Measurements from ENCODE around the gene GNAQ. TPM values are rescaled to one million over a fixed set of nuclear protein-coding genes. Genes with fewer than 3 reads are reported as not detected.

Gene GNAQ
- total and polyA plus RNA-seq, 2 experiments from 2014 or later: 21.1 to 43.1 TPM

- TF ChIP-seq ZNF114 (CRISPR knock-in tag; IDR thresholded peaks at IDR 0.05): no peak
Observed at GRCh38 chr9:77779010-77779409, 252.6 kb downstream of the GNAQ start (continued).

GRCh38 chr9:77773381-77773780, 258.2 kb downstream of the GNAQ start:
- H3K4me2 ChIP-seq: no peak overlapping the region
- H3K27me3 Mint-ChIP-seq (ENCODE audit: insufficient read depth, low read depth, poor library complexity): peaks cover 3% of the 10 kb centered on the region
- no peak overlapping the region for H3K4me3 ChIP-seq
- no peak for ATAC-seq
- H3K27ac Mint-ChIP-seq: no peak overlapping the region
- peaks cover 5% of the 10 kb centered on the region for H3K4me1 Mint-ChIP-seq
- TF ChIP-seq CREB1 (CRISPR knock-in tag; IDR thresholded peaks at IDR 0.05; ENCODE audit: low read depth) (no peak), STAT1 (IDR thresholded peaks at IDR 0.05; ENCODE audit: unreplicated experiment) (no peak), CTCF (conservative IDR thresholded peaks at IDR 0.05; ENCODE audit: low read depth in 2 of 2) (no peak), ZNF331 (CRISPR knock-in tag; IDR thresholded peaks at IDR 0.05; ENCODE audit: low read depth) (no peak), POLR2AphosphoS5 (IDR thresholded peaks at IDR 0.05; ENCODE audit: low read depth) (no peak), EZH2phosphoT487 (IDR thresholded peaks at IDR 0.05; ENCODE audit: unreplicated experiment) (no peak), JUNB (IDR thresholded peaks at IDR 0.05; ENCODE audit: unreplicated experiment) (no peak), ETS1 (IDR thresholded peaks at IDR 0.05) (no peak)
- no peaks in the 10 kb centered on the region for H3K4me1 ChIP-seq (ENCODE audit: insufficient read depth)
- H3K27me3 ChIP-seq (ENCODE audit: insufficient read depth): no peaks in the 10 kb centered on the region
- H2AFZ ChIP-seq: no peak overlapping the region
- H3F3A ChIP-seq (replicated peaks; ENCODE audit: low read depth): no peaks in the 10 kb centered on the region
- no peaks in the 10 kb centered on the region for H4K20me1 ChIP-seq (replicated peaks; ENCODE audit: insufficient read depth)
- peaks cover 20% of the 10 kb centered on the region; the same call in 2 of the 3 replicates for H3K36me3 Mint-ChIP-seq (ENCODE audit: low read depth)
- no peak overlapping the region for H3K27ac ChIP-seq (ENCODE audit: low read depth)
- H3K79me2 ChIP-seq (replicated peaks; ENCODE audit: insufficient read depth): 0 out of 2 replicates have a peak, but pooled peaks cover 5% of the 10 kb centered on the region
- H3K9me2 ChIP-seq (ENCODE audit: insufficient read depth): no peaks in the 10 kb centered on the region
- no peaks in the 10 kb centered on the region for H3K36me3 ChIP-seq (ENCODE audit: insufficient read depth)
- peaks cover 3% of the 10 kb centered on the region; the same call in 2 of the 3 replicates for H3K9me3 Mint-ChIP-seq
- H3K4me3 Mint-ChIP-seq: no peak overlapping the region
- DNase-seq (ENCODE audit: low spot score): no peak

GRCh38 chr9:77772646-77773045, 259.0 kb downstream of the GNAQ start:
- H3K27ac Mint-ChIP-seq: no peak overlapping the region
- H3K4me1 Mint-ChIP-seq: peaks cover 5% of the 10 kb centered on the region
- no peak overlapping the region for H3K4me2 ChIP-seq
- no peak overlapping the region for H2AFZ ChIP-seq
- ATAC-seq: no peak
- no peaks in the 10 kb centered on the region for H4K20me1 ChIP-seq (replicated peaks; ENCODE audit: insufficient read depth)
- H3K4me3 Mint-ChIP-seq: no peak overlapping the region
- no peak for DNase-seq (ENCODE audit: low spot score)
- H3K27me3 ChIP-seq (ENCODE audit: insufficient read depth): no peaks in the 10 kb centered on the region
- no peak overlapping the region for H3K4me3 ChIP-seq
- H3K4me1 ChIP-seq (ENCODE audit: insufficient read depth): no peaks in the 10 kb centered on the region
- H3K9me3 Mint-ChIP-seq: no peaks in the 10 kb centered on the region; the same call in 1 of the 3 replicates
- no peaks in the 10 kb centered on the region for H3K36me3 ChIP-seq (ENCODE audit: insufficient read depth)
- H3K79me2 ChIP-seq (replicated peaks; ENCODE audit: insufficient read depth): 0 out of 2 replicates have a peak, but pooled peaks cover 2% of the 10 kb centered on the region
- H3K36me3 Mint-ChIP-seq (ENCODE audit: low read depth): peaks cover 14% of the 10 kb centered on the region; the same call in 2 of the 3 replicates
- H3K9me2 ChIP-seq (ENCODE audit: insufficient read depth): no peaks in the 10 kb centered on the region
- peaks cover 3% of the 10 kb centered on the region for H3K27me3 Mint-ChIP-seq (ENCODE audit: insufficient read depth, low read depth, poor library complexity)
- H3F3A ChIP-seq (replicated peaks; ENCODE audit: low read depth): no peaks in the 10 kb centered on the region
- H3K27ac ChIP-seq (ENCODE audit: low read depth): no peak overlapping the region; the same call in 1 of the 2 replicates
- TF ChIP-seq POLR2AphosphoS5 (IDR thresholded peaks at IDR 0.05; ENCODE audit: low read depth) (no peak), STAT1 (IDR thresholded peaks at IDR 0.05; ENCODE audit: unreplicated experiment) (no peak), CREB1 (CRISPR knock-in tag; IDR thresholded peaks at IDR 0.05; ENCODE audit: low read depth) (no peak), NANOG (IDR thresholded peaks at IDR 0.05; ENCODE audit: borderline replicate concordance) (no peak), REST (IDR thresholded peaks at IDR 0.05; ENCODE audit: unreplicated experiment) (no peak), EZH2phosphoT487 (IDR thresholded peaks at IDR 0.05; ENCODE audit: unreplicated experiment) (no peak), CTCF (conservative IDR thresholded peaks at IDR 0.05; ENCODE audit: low read depth in 2 of 2) (no peak)
